ENCODE results near the gene PLCH2. TPM values are rescaled to one million over a fixed set of nuclear protein-coding genes. Genes with fewer than 3 reads are reported as not detected.

The PLCH2 gene
- total and polyA plus RNA-seq, 9 of the 15 experiments (the other 6 are each of a cell fraction or from before 2014, with no cell fraction given), result 0.16 TPM; not detected in 8

GRCh38 chr1:2541619-2542245, 65.6 kb downstream of the PLCH2 start (continued):
- 0 out of 2 replicates have a peak, but pooled peaks have one; percentile 11 for TF ChIP-seq GMEB1 (CRISPR knock-in tag; IDR thresholded peaks at IDR 0.05)
- TF ChIP-seq RUNX1 (IDR thresholded peaks at IDR 0.05; ENCODE audit: low read depth), result no peak
- TF ChIP-seq RREB1 (CRISPR knock-in tag; IDR thresholded peaks at IDR 0.05), result 0 out of 2 replicates have a peak, but pooled peaks have one; percentile 77
- TF ChIP-seq KLF6 (CRISPR knock-in tag; IDR thresholded peaks at IDR 0.05; ENCODE audit: borderline replicate concordance), result peak; percentile 36; the same call in 1 of the 2 replicates
- peak; percentile 85 for TF ChIP-seq FIP1L1 (IDR thresholded peaks at IDR 0.05; ENCODE audit: low read depth, low read length, poor library complexity, severe bottlenecking)
- TF ChIP-seq NFIX (CRISPR knock-in tag; IDR thresholded peaks at IDR 0.05; ENCODE audit: low read depth), result no peak; the same call in 1 of the 2 replicates
- TF ChIP-seq SRF (CRISPR knock-in tag; IDR thresholded peaks at IDR 0.05), result no peak
- TF ChIP-seq MEIS2 (IDR thresholded peaks at IDR 0.05; ENCODE audit: partially characterized antibody), result peak; percentile 92
- TF ChIP-seq SOX6 (IDR thresholded peaks at IDR 0.05), result peak; percentile 61
- TF ChIP-seq NKRF (IDR thresholded peaks at IDR 0.05; ENCODE audit: borderline replicate concordance), result peak; percentile 40; the same call in 1 of the 2 replicates
- peak; percentile 76; the same call in 1 of the 2 replicates for TF ChIP-seq MTA3 (IDR thresholded peaks at IDR 0.05; ENCODE audit: borderline replicate concordance)
- no peak for TF ChIP-seq ATF1 (CRISPR knock-in tag; IDR thresholded peaks at IDR 0.05)
- TF ChIP-seq ATF1 (tag; IDR thresholded peaks at IDR 0.05), result peak; percentile 74
- TF ChIP-seq PBX2 (CRISPR knock-in tag; IDR thresholded peaks at IDR 0.05; ENCODE audit: low read depth), result no peak
- TF ChIP-seq PBX2 (tag; conservative IDR thresholded peaks at IDR 0.05; ENCODE audit: low read depth), result peak; percentile 81
- TF ChIP-seq SMAD4 (CRISPR knock-in tag; conservative IDR thresholded peaks at IDR 0.05), result peak; percentile 72; the same call in 1 of the 2 replicates
